DND-41 (cell line): ENCODE results near the gene ASB18.

ENCODE experiments used
- ATAC-seq: fragments of 200-7000 bp; cut with Tn5 transposase; 3 replicates; pipeline ENCODE4 v1.9.1; 2021; ENCODE audit warnings: low read depth; ENCODE audit not compliant: insufficient read depth
- DNase-seq: peaks from one replicate; pipeline ENCODE4 v3.0.0-alpha.2; 2020
- H2AFZ ChIP-seq: 2 replicates; pipeline ENCODE4 v1.6.0; 2012; ENCODE audit warnings: low read depth, low read length
- H3K27ac ChIP-seq: 2 replicates; pipeline ENCODE4 v1.5.1; 2012; ENCODE audit warnings: low read length, inconsistent platforms
- H3K27me3 ChIP-seq: fragments of 200-600 bp; sonication (generic); 2 replicates; pipeline ENCODE4 v1.6.0; 2012; ENCODE audit warnings: low read length, mild to moderate bottlenecking, inconsistent platforms; ENCODE audit not compliant: insufficient read depth, poor library complexity
- H3K36me3 ChIP-seq: 2 replicates; pipeline ENCODE4 v1.5.1; 2012; ENCODE audit warnings: low read length, inconsistent platforms; ENCODE audit not compliant: insufficient read depth
- H3K4me1 ChIP-seq: 2 replicates; pipeline ENCODE4 v1.5.1; 2012; ENCODE audit warnings: mild to moderate bottlenecking, low read length; ENCODE audit not compliant: insufficient read depth
- H3K4me2 ChIP-seq: 2 replicates; pipeline ENCODE4 v1.6.0; 2012; ENCODE audit warnings: mild to moderate bottlenecking, moderate library complexity, low read length, inconsistent platforms; ENCODE audit not compliant: insufficient read depth
- H3K4me3 ChIP-seq, 2 experiments: fragments of 200-600 bp in 1 of 2; shearing (Covaris generic) in 1 of 2; 2 replicates each; pipeline ENCODE4 v1.5.1; 2012 to 2016; ENCODE audit warnings: inconsistent platforms in 2 of 2, low read length in 2 of 2, mild to moderate bottlenecking in 2 of 2, low read depth in 1 of 2, moderate library complexity in 1 of 2
- H3K79me2 ChIP-seq: 2 replicates; pipeline ENCODE4 v1.6.0; 2012; ENCODE audit warnings: low read length, inconsistent platforms; ENCODE audit not compliant: insufficient read depth
- H3K9ac ChIP-seq: 2 replicates; pipeline ENCODE4 v1.6.0; 2012; ENCODE audit warnings: low read depth, mild to moderate bottlenecking, inconsistent platforms, low read length, moderate library complexity
- H3K9me3 ChIP-seq: 2 replicates; pipeline ENCODE4 v1.5.1; 2012; ENCODE audit warnings: low read length, moderate library complexity, mild to moderate bottlenecking, inconsistent platforms; ENCODE audit not compliant: insufficient read depth, severe bottlenecking
- H4K20me1 ChIP-seq: 2 replicates; pipeline ENCODE4 v1.6.0; 2012; ENCODE audit warnings: low read length; ENCODE audit not compliant: insufficient read depth
- CTCF ChIP-seq: IDR thresholded peaks from 2 replicates; pipeline ENCODE4 v1.5.1; 2012; ENCODE audit warnings: borderline replicate concordance, low read length, moderate library complexity, mild to moderate bottlenecking; ENCODE audit not compliant: poor library complexity, severe bottlenecking; ENCODE audit errors: extremely low read depth
- EZH2 ChIP-seq: IDR thresholded peaks from 3 replicates; pipeline ENCODE4 v1.6.1; 2012; ENCODE audit warnings: borderline replicate concordance, low read depth, mild to moderate bottlenecking, moderate library complexity, low read length, inconsistent platforms; ENCODE audit not compliant: severe bottlenecking

ASB18 gene

GRCh38 chr2:236207472-236207871 is 56.7 kb downstream of the ASB18 start:
- Histone ChIP-seq H3K4me3 (no peak overlapping the region), H3K27me3 (peaks cover 7% of the 10 kb centered on the region), H3K27ac (no peak overlapping the region), H3K4me1 (no peaks in the 10 kb centered on the region), H3K79me2 (no peaks in the 10 kb centered on the region), H2AFZ (no peak overlapping the region), H3K4me2 (no peak overlapping the region), H4K20me1 (no peaks in the 10 kb centered on the region), H3K9me3 (peaks cover 6% of the 10 kb centered on the region), H3K9ac (no peak overlapping the region), H3K36me3 (no peaks in the 10 kb centered on the region)
- TF ChIP-seq CTCF = no peak
- no peak for TF ChIP-seq EZH2
- DNase-seq (no peak), ATAC-seq (no peak)

GRCh38 chr2:236205867-236206645 is 58.1 kb downstream of the ASB18 start:
- Histone ChIP-seq H3K27me3 (peaks cover 7% of the 10 kb centered on the region), H3K27ac (no peak overlapping the region), H3K4me1 (no peaks in the 10 kb centered on the region), H3K9me3 (peaks cover 6% of the 10 kb centered on the region), H4K20me1 (no peaks in the 10 kb centered on the region), H3K9ac (no peak overlapping the region), H3K4me3 (no peak overlapping the region), H2AFZ (no peak overlapping the region), H3K4me2 (no peak overlapping the region), H3K79me2 (no peaks in the 10 kb centered on the region), H3K36me3 (no peaks in the 10 kb centered on the region)
- no peak for TF ChIP-seq EZH2
- no peak for TF ChIP-seq CTCF
- ATAC-seq = no peak
- no peak for DNase-seq

- peaks cover 6% of the 10 kb centered on the region for H3K9me3 ChIP-seq
- H2AFZ ChIP-seq = no peak overlapping the region
- no peak overlapping the region for H3K9ac ChIP-seq
- H3K27ac ChIP-seq = no peak overlapping the region
- no peaks in the 10 kb centered on the region for H3K4me1 ChIP-seq
- H3K79me2 ChIP-seq = no peaks in the 10 kb centered on the region
- no peak overlapping the region for H3K4me3 ChIP-seq
- TF ChIP-seq CTCF (no peak), EZH2 (no peak)
- H3K4me2 ChIP-seq = no peak overlapping the region
- H3K36me3 ChIP-seq = no peaks in the 10 kb centered on the region
- peaks cover 6% of the 10 kb centered on the region for H3K27me3 ChIP-seq
- DNase-seq (no peak), ATAC-seq (no peak)
- H4K20me1 ChIP-seq = no peaks in the 10 kb centered on the region
Observed at GRCh38 chr2:236204953-236205352, 59.3 kb downstream of the ASB18 start.
